Measurements from ENCODE around the gene WNK3.

Gene WNK3

DNA sequence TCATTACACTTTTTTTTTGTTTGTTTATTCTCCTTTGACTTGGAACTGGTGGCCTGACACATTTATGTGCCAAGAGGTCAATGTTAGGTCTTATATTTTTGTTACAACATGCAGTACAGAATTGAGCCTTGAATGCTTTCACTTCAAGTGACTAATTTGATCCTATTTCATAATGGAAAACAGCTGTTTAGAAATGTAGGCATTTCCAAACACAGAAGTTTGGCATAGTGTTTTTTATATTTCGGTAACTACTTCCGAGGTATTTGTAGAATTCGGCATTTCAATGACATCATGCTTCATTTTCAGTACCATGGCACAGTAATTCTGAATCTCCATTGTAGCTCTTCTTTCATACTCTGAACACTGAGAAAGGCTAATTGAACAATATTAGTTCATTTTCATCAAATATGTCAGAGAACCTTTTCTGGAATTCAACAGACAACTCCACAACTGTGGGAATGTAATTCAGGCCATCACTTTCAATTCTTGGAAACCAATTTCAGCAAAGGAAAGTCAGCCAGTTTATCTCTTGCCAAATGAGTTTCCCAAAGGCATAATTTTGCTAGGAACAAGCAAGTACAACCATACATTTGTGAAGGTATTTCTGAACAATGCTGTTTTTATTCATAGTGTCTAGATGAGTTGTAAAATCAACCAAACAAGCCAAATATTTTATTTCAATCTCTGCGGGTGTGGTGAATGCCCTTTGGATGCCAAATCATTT, 186.2 kb downstream of the WNK3 start:
- no peak for DNase-seq (ENCODE audit: extremely low read depth in 1 of 2, low read depth in 1 of 2)

DNA sequence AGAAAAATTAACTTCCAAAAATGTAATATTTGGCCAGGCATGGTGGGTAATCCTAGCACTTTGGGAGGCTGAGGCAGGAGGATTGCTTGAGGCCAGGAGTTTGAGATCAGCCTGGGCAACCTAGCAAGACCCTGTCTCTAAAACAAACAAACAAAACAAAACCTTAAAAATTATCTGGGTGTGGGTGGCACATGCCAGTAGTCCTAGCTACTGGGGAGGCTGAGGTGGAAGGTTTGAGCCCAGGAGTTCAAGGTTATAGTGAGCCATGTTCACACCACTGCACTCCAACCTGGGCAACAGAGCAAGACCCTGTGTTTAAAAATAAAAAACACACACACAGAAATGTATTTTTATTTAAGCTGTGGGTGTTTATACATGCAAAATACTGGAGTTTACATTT, 186.8 kb downstream of the WNK3 start:
- no peak for DNase-seq (ENCODE audit: extremely low read depth in 1 of 2, low read depth in 1 of 2)

DNA sequence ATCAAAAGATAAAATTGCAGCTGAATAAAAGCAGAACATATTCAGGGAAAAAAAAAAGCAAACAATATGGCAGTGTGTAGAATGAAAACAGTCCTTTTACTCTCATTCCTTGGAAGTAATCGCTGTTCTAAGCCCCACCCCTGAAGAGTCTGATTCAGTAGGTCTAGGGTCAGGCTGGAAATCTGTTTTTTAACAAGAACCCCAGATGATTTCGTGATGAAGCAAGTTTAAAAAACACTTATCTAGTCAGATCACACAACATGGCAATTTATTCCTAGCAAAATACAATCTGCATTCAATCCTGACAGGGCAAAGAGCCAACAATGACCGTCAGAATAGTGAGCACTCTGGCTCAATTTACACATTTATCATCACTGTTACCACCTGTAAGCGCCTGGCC, 190.9 kb downstream of the WNK3 start:
- DNase-seq (ENCODE audit: extremely low read depth in 1 of 2, low read depth in 1 of 2): no peak

DNA sequence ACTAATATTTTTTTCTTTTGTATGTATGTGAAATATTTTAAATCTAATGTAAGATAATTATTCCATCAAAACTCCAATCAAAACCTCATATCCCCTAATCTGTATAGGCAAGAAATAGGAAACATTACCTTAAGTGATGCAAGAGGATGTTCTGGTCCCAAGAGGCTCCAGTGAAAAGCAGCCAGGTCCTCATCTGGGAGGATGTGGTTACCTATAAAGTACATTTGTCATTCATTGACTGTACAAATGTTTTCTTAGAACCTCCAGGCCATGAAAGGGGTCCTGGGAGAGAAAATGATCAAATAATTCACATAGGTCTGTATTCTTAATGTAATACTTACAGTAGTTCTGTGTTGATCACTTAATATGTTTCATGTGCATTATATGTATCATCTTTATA, 200.3 kb downstream of the WNK3 start:
- DNase-seq (ENCODE audit: extremely low read depth in 1 of 2, low read depth in 1 of 2): no peak
